SU-DHL-6 (cell line): ENCODE data around the gene COL4A2.

Experiments
- H2AFZ ChIP-seq: fragments of 200-600 bp; sonication (generic); 2 replicates; pipeline ENCODE4 v1.6.1; 2014; ENCODE audit warnings: low read depth, mild to moderate bottlenecking, moderate library complexity, mixed read lengths, antibody characterized with exemption, low read length; ENCODE audit not compliant: severe bottlenecking
- H3F3A ChIP-seq: fragments of 200-600 bp; shearing (Covaris generic); 2 replicates; pipeline ENCODE4 v1.6.0; 2016; ENCODE audit warnings: antibody characterized with exemption, mild to moderate bottlenecking; ENCODE audit not compliant: insufficient read depth
- H3K27ac ChIP-seq: fragments of 200-600 bp; sonication (generic); 2 replicates; pipeline ENCODE4 v1.5.1; 2016; ENCODE audit warnings: low read depth, mild to moderate bottlenecking, low read length, moderate library complexity, mixed read lengths
- H3K27me3 ChIP-seq: fragments of 200-600 bp; sonication (generic), shearing (Covaris generic); 2 replicates; pipeline ENCODE4 v1.6.0; 2014; ENCODE audit warnings: mild to moderate bottlenecking, low read length
- H3K36me3 ChIP-seq: fragments of 200-600 bp; sonication (generic); 2 replicates; pipeline ENCODE4 v1.6.1; 2014; ENCODE audit warnings: mild to moderate bottlenecking, low read length, mixed read lengths
- H3K4me2 ChIP-seq: fragments of 300-600, 200-600 bp; shearing (Covaris generic), sonication (generic); 2 replicates; pipeline ENCODE4 v1.6.0; 2014; ENCODE audit warnings: low read length, low read depth, mild to moderate bottlenecking; ENCODE audit not compliant: poor library complexity, severe bottlenecking
- H3K4me3 ChIP-seq: fragments of 200-600 bp; sonication (generic); 2 replicates; pipeline ENCODE4 v1.5.1; 2014; ENCODE audit warnings: antibody characterized with exemption, low read length, mild to moderate bottlenecking, mixed read lengths; ENCODE audit not compliant: insufficient read depth, poor library complexity, severe bottlenecking
- H3K79me2 ChIP-seq: fragments of 200-600 bp; sonication (generic); 2 replicates; pipeline ENCODE4 v1.6.1; 2014; ENCODE audit warnings: mild to moderate bottlenecking, low read length, moderate library complexity; ENCODE audit not compliant: insufficient read depth
- H3K9ac ChIP-seq: fragments of 200-600 bp; sonication (generic); 2 replicates; pipeline ENCODE4 v1.7.0; 2014; ENCODE audit warnings: mild to moderate bottlenecking, low read length
- H3K9me2 ChIP-seq: fragments of 200-600 bp; sonication (generic); replicated peaks from 2 replicates; pipeline ENCODE4 v1.6.1; 2014; ENCODE audit warnings: low read length; ENCODE audit not compliant: insufficient read depth
- H3K9me3 ChIP-seq: fragments of 200-600 bp; sonication (generic); 2 replicates; pipeline ENCODE4 v1.6.1; 2014; ENCODE audit warnings: low read length, mixed read lengths; ENCODE audit not compliant: insufficient read depth
- H4K20me1 ChIP-seq: fragments of 200-600 bp; sonication (generic); 2 replicates; pipeline ENCODE4 v1.6.1; 2014; ENCODE audit warnings: low read depth, mild to moderate bottlenecking, antibody characterized with exemption, low read length, moderate library complexity, mixed read lengths
- CTCF ChIP-seq: fragments of 200-600 bp; sonication (generic); IDR thresholded peaks from one replicate; pipeline ENCODE4 v1.5.1; 2017; ENCODE audit warnings: antibody characterized with exemption, mild to moderate bottlenecking, low read length, moderate library complexity; ENCODE audit not compliant: insufficient read depth, poor library complexity, severe bottlenecking
- EZH2phosphoT487 ChIP-seq: fragments of 200-600 bp; sonication (generic), shearing (Covaris generic); conservative IDR thresholded peaks from 2 replicates; pipeline ENCODE4 v1.6.1; 2018; ENCODE audit warnings: mild to moderate bottlenecking, antibody characterized with exemption, low read length, moderate library complexity, mixed read lengths

Gene COL4A2

GRCh38 chr13:110259651-110260050 lies 47.4 kb upstream of the COL4A2 start:
- H3F3A ChIP-seq = no peaks in the 10 kb centered on the region
- TF ChIP-seq CTCF = no peak
- no peak for TF ChIP-seq EZH2phosphoT487
- H3K27me3 ChIP-seq = no peaks in the 10 kb centered on the region
- no peak overlapping the region for H3K9ac ChIP-seq
- no peak overlapping the region for H3K4me3 ChIP-seq
- no peak overlapping the region for H3K4me2 ChIP-seq
- no peaks in the 10 kb centered on the region for H3K9me3 ChIP-seq
- no peaks in the 10 kb centered on the region for H3K36me3 ChIP-seq
- no peak overlapping the region for H2AFZ ChIP-seq
- H3K9me2 ChIP-seq = no peaks in the 10 kb centered on the region
- no peak overlapping the region for H3K27ac ChIP-seq
- no peaks in the 10 kb centered on the region for H3K79me2 ChIP-seq
- no peaks in the 10 kb centered on the region for H4K20me1 ChIP-seq

- H4K20me1 ChIP-seq = no peaks in the 10 kb centered on the region
Observed at GRCh38 chr13:110261166-110262081, 45.7 kb upstream of the COL4A2 start.

GRCh38 chr13:110262082-110262436 lies 45.0 kb upstream of the COL4A2 start:
- Histone ChIP-seq H3F3A (no peaks in the 10 kb centered on the region), H2AFZ (no peak overlapping the region), H3K4me2 (no peak overlapping the region), H3K9ac (no peak overlapping the region), H3K4me3 (no peak overlapping the region), H3K79me2 (no peaks in the 10 kb centered on the region), H3K27me3 (no peaks in the 10 kb centered on the region), H3K36me3 (no peaks in the 10 kb centered on the region), H3K9me2 (no peaks in the 10 kb centered on the region), H3K27ac (no peak overlapping the region), H3K9me3 (no peaks in the 10 kb centered on the region), H4K20me1 (no peaks in the 10 kb centered on the region)
- TF ChIP-seq CTCF (no peak), EZH2phosphoT487 (no peak)

More at GRCh38 chr13:110261166-110262081, 45.7 kb upstream of the COL4A2 start:
- Histone ChIP-seq H3K9ac (no peak overlapping the region), H2AFZ (no peak overlapping the region), H3K4me2 (no peak overlapping the region), H3K27ac (no peak overlapping the region), H3K79me2 (no peaks in the 10 kb centered on the region), H3F3A (no peaks in the 10 kb centered on the region), H3K4me3 (no peak overlapping the region), H3K27me3 (no peaks in the 10 kb centered on the region), H3K36me3 (no peaks in the 10 kb centered on the region), H3K9me2 (no peaks in the 10 kb centered on the region), H3K9me3 (no peaks in the 10 kb centered on the region)
- TF ChIP-seq CTCF = no peak
